Left lung (tissue), 10 donors: ENCODE measurements around the gene RABGAP1L. TPM values are rescaled to one million over a fixed set of nuclear protein-coding genes. Genes with fewer than 3 reads are reported as not detected.

Experiments used
- ATAC-seq: fragments of 200-7000 bp; cut with Tn5 transposase; one replicate; pipeline ENCODE4 v1.9.1; 2020; ENCODE audit warnings: moderate library complexity
- DNase-seq, 4 donors: peaks; one replicate each; pipeline ENCODE4 v3.0.0-alpha.2; 2013 to 2020
- H3K27ac ChIP-seq, 2 donors: fragments of 200-600 bp; sonication (generic) in 1 of 2; one replicate each; pipeline versions ENCODE4 v1.5.0 to v1.8.0; 2020 to 2021
- H3K27me3 ChIP-seq, 2 donors: fragments of 200-600 bp; sonication (generic) in 1 of 2; one replicate each; pipeline versions ENCODE4 v1.5.0 to v1.8.0; 2020 to 2021
- H3K36me3 ChIP-seq, 2 donors: fragments of 200-600 bp; sonication (generic) in 1 of 2; one replicate each; pipeline versions ENCODE4 v1.5.0 to v1.8.0; 2020 to 2021
- H3K4me1 ChIP-seq, 2 donors: fragments of 200-600 bp; one replicate each; pipeline ENCODE4 v1.8.0; 2021
- H3K4me3 ChIP-seq, 2 donors: fragments of 200-600 bp; sonication (generic) in 1 of 2; one replicate each; pipeline versions ENCODE4 v1.5.0 to v1.8.0; 2020 to 2021; ENCODE audit warnings: mild to moderate bottlenecking in 1 of 2
- H3K9me3 ChIP-seq, 2 donors: fragments of 200-600 bp; sonication (generic) in 1 of 2; one replicate each; pipeline versions ENCODE4 v1.5.0 to v1.8.0; 2020 to 2021
- CTCF ChIP-seq, 2 donors: fragments of 200-600 bp; sonication (generic) in 1 of 2; IDR thresholded peaks; one replicate each; pipeline versions ENCODE4 v1.5.0 to v1.8.0; 2021; ENCODE audit warnings: antibody characterized with exemption in 2 of 2
- intact Hi-C, 2 donors: fragments of 100-400 bp; cut with DNase I; formaldehyde crosslinking; loops; one replicate each; pipeline versions ENCODE4 v1.11.2 to v1.14.2; 2022
- polyA plus RNA-seq, 6 donors: library from polyadenylated mRNA; unstranded; fragments of 120-200 nt; gene quantifications; one replicate each; pipeline ENCODE4 v1.2.1, GENCODE V29; 2013; ENCODE audit not compliant: insufficient read length in 6 of 6
- total RNA-seq, 2 donors: library from RNA; stranded (reverse); fragmentation: NEBNext Ultra II Directional; extraction: Animal tissue kit (Norgen Biotek cat#: 25700); gene quantifications; one replicate each; pipeline ENCODE4 v1.2.1, GENCODE V29; 2021
- donor health status: DM: no; HTN: yes; CAD: no.
- donor health status: DM: no; HTN: no; CAD: no.

RABGAP1L gene
- total and polyA plus RNA-seq, 8 donors = 40.3 to 67.3 (median 51.4) TPM

DNA sequence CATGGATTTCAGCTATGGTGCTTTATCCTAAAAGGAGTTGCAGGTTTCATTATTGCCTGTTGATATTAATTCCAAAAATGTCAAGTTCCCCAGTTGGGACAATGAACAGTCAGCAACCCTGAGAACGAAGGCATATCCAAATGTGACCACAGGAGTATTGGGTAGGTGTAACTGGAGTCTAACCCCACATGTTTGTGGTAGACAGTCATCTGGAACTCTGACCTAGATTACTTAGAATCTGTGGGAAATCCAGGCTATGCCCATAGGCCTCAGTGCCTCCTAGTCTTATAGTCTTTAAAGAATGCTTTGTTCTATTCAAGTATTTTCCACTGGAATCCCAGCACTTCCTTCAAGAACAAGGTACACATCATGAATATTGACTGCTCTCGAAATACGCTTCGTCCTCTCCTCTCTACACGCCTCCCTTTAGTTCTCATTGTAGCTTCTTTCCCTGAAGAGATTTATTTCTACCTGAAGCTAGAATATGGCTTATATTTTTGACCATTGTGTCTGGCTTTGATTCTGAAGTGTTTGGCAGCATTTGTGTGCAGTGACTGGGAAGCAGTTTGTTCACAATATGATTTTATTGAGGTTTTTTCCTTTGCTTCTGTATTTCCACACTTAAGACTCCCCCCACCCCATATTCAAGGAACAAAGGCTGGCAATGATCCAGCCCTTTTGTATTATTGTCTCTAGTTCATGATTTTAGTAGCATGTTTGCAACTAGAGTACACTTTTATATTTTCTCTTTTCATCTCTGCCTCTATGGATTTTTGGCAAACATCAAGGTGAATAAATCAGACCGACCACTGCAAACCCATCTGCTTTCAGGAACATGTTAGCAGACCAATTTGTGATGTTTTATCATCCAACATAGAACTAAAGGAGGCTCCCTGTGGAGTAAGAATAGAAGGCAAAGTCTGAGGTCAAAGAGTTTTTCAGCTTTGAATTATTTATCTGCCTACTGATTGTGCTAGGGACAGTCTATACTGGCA is 467.0 kb downstream of the RABGAP1L start:
- no peaks in the 10 kb centered on the region for H3K27me3 ChIP-seq
- H3K9me3 ChIP-seq = peaks cover 0 to 8% of the 10 kb centered on the region in 2 donors
- H3K4me1 ChIP-seq = no peaks in the 10 kb centered on the region
- H3K27ac ChIP-seq = no peak overlapping the region
- no peak overlapping the region for H3K4me3 ChIP-seq
- no peak for TF ChIP-seq CTCF (IDR thresholded peaks at IDR 0.05)
- DNase-seq (no peak), ATAC-seq (no peak)
- intact Hi-C loops = no loop called here
- H3K36me3 ChIP-seq = no peaks in the 10 kb centered on the region

DNA sequence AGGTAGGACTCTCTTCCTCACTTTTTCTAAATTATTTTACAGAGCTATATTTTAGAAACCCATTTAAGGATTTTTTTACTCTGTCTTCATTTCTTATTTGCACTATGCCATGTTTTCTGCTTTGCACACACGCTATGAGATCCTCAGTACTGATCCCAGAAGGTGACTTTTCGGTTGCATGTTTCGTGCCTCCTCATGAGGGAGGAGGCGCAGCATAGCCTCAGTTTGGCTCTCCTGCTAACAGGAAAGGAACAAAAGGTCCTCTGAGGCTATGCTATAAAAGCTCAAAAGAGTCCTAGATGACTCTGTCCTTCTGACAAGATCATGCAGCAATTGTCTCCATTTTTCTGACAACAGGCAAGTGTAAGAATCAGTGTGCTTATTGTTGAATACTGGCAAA is 478.2 kb downstream of the RABGAP1L start:
- no peaks in the 10 kb centered on the region for H3K27me3 ChIP-seq
- H3K36me3 ChIP-seq = no peaks in the 10 kb centered on the region
- H3K4me3 ChIP-seq = no peak overlapping the region
- ATAC-seq (no peak), DNase-seq (no peak)
- H3K27ac ChIP-seq = no peak overlapping the region
- intact Hi-C loops = no loop called here
- H3K4me1 ChIP-seq = no peaks in the 10 kb centered on the region
- H3K9me3 ChIP-seq = peaks cover 0 to 3% of the 10 kb centered on the region in 2 donors
- TF ChIP-seq CTCF (IDR thresholded peaks at IDR 0.05) = no peak

- Histone ChIP-seq H3K36me3 (no peaks in the 10 kb centered on the region), H3K4me1 (no peaks in the 10 kb centered on the region), H3K4me3 (no peak overlapping the region), H3K27me3 (no peaks in the 10 kb centered on the region), H3K27ac (no peak overlapping the region), H3K9me3 (no peaks in the 10 kb centered on the region)
- DNase-seq (peak in 2 of 4 donors; percentile 35 to 61), ATAC-seq (no peak)
- intact Hi-C loops = no loop called here
- TF ChIP-seq CTCF (IDR thresholded peaks at IDR 0.05) = no peak
These were observed 480.1 kb downstream of the RABGAP1L start for GRCh38 chr1:174639461-174639860.

DNA sequence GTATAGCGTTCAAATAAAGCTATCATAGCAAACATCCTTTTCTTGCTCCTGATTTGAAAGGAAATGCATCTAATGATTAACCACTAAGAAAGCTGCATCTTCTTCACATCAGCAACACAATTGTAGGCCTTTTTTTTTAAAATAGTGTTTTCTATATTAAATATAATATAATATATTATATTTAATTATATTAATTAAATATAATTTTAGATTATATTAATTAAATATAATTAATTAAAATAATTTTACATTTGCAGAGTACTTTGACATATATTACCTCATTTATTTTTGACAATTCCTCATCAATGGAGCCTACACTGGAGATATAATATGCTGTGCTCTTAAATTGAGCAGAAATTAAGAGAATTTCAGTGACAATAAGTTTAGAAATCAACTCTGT is 481.5 kb downstream of the RABGAP1L start:
- ATAC-seq = no peak
- Histone ChIP-seq H3K9me3 (peaks cover 0 to under 1% of the 10 kb centered on the region in 2 donors), H3K27me3 (no peaks in the 10 kb centered on the region), H3K4me3 (no peak overlapping the region), H3K36me3 (no peaks in the 10 kb centered on the region), H3K27ac (no peak overlapping the region), H3K4me1 (no peaks in the 10 kb centered on the region)
- no peak for TF ChIP-seq CTCF (IDR thresholded peaks at IDR 0.05)
- intact Hi-C loops = no loop called here
- no peak for DNase-seq

DNA sequence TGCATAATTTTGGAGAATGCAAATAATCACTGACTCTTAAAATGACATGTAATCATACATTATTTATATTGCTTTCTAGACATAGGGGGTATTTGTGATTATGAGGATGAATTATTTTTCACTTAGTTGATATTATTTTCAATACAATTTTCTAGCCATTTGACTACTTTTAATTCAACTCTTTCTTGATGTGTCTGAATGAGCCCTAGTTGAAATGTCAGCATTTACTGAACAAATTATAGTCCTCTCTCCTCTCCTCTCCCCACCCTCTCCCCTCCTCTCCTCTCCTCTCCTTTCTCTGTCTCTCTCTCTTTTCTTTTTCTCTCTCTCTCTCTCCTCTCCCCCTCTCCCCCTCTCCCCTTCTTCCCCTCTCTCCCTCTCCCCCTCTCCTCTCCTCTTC is 483.1 kb downstream of the RABGAP1L start:
- intact Hi-C loops = no loop called here
- H3K4me1 ChIP-seq = no peaks in the 10 kb centered on the region
- peaks cover 0 to 6% of the 10 kb centered on the region in 2 donors for H3K9me3 ChIP-seq
- ATAC-seq (no peak), DNase-seq (no peak)
- no peak for TF ChIP-seq CTCF (IDR thresholded peaks at IDR 0.05)
- no peaks in the 10 kb centered on the region for H3K36me3 ChIP-seq
- no peak overlapping the region for H3K4me3 ChIP-seq
- no peaks in the 10 kb centered on the region for H3K27me3 ChIP-seq
- H3K27ac ChIP-seq = no peak overlapping the region
